GM21390 (cell line): ENCODE data around the gene PIK3CB.
A peak's percentile ranks its signal among the peaks of the same experiment; 100 is the strongest.
"Not testable (repeated sequence)": the region's sequence is repeated elsewhere in the genome, so short reads cannot be mapped to it uniquely, and the experiment has no call there.

ENCODE experiments used
- ATAC-seq: cut with Tn5 transposase; IDR thresholded peaks from one replicate; pipeline ENCODE4 v1.9.1; 2021; ENCODE audit not compliant: unreplicated experiment

The PIK3CB gene

GRCh38 chr3:138846824-138847223, 12.1 kb upstream of the PIK3CB start:
- not testable (repeated sequence) for ATAC-seq

GRCh38 chr3:138846262-138846791, 11.6 kb upstream of the PIK3CB start:
- ATAC-seq, result no peak

DNA sequence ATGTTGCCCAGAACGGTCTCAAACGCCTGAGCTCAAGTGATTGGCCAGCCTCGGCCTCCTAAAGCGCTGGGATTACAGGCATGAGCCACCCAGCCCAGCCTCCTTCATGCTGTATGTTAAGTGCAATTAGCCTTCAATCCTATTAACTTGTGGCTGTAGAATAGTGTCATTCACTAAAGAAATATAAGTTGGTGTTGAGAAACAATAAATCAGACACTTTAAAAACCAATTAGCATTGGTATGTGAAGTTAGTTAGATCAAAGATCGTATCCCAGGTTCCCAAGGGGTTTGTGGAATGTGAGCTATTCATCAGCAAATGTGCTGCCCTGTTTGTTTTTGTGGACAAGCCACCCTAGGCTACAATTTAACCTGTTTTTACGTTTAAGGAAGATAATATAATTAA, 11.0 kb upstream of the PIK3CB start:
- ATAC-seq, result no peak

GRCh38 chr3:138845181-138845601, 10.5 kb upstream of the PIK3CB start:
- ATAC-seq, result no peak

DNA sequence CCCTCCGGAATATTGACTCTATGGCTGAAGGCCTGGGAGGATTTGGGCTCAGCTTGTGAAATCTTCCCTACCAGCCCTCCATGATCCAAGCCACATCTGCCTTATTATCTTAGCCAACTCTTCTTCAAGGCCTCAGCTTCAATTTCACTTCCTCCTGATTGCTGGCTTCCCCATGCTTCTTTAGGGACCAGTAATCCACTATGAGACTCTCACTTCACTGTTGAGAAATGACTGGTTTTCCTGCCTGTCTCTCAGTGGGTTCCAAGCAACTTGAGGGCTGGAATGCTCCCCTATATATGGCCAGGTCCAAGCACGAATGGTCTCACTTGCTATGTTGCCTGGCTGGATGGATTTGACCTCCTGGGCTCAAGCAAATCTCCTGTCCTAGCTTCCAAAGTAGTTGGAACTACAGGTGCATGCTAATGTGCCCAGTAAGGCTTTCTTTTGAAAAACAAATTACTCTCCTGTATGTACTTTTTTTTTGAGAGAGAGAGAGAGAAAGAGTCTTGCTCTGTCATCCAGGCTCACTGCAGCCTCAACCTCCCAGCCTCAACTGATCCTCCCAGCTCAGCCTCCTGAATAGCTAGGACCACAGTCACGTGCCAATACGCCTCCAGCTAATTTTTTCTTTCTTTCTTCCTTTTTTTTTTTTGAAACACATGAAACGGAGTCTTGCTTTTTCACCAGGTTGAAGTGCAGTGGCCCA, 7.9 kb upstream of the PIK3CB start:
- ATAC-seq, result peak; percentile 85

- not testable (repeated sequence) for ATAC-seq
Observed at GRCh38 chr3:138838385-138838784, 3.7 kb upstream of the PIK3CB start.

DNA sequence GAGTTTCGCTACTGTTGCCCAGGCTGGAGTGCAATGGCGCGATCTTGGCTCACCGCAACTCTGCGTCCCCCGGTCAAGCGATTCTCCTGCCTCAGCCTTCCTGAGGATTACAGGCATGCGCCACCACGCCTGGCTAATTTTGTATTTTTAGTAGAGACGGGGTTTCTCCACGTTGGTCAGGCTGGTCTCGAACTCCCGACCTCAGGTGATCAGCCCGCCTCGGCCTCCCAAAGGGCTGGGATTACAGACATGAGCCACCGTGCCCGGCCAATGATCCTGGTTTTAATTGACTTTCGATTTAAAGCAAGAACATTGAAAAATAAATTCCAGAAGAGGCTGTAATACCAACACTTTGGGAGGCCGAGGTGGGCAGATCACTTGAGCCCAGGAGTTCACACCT, 1.1 kb upstream of the PIK3CB start:
- ATAC-seq, result not testable (repeated sequence)

- no peak for ATAC-seq
Observed at GRCh38 chr3:138835397-138835757, 649 bp upstream of the PIK3CB start.

GRCh38 chr3:138833899-138834595, 681 bp downstream of the PIK3CB start:
- ATAC-seq, result peak; percentile 57

DNA sequence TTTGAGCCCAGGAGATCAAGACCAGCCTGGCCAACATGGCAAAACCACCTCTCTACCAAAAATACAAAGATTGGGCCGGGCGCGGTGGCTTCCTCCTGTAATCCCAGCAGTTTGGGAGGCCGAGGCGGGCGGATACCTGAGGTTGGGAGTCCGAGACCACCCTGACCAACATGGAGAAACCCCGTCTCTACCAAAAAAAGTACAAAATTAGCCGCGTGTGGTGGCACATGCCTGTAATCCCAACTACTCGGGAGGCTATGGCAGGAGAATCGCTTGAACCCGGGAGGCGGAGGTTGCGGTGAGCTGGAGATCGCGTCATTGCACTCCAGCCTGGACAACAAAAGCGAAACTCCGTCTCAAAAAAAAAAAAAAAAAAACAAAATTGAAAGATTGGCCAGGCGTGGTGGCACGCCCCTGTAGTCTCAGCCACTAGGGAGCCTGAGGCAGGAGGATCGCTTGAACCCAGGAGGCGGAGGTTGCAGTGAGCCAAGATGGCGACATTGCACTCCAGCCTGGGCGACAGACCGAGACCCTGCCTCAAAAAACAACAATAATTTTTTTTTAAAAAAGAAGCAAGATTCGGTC, 2.2 kb downstream of the PIK3CB start:
- ATAC-seq, result not testable (repeated sequence)

DNA sequence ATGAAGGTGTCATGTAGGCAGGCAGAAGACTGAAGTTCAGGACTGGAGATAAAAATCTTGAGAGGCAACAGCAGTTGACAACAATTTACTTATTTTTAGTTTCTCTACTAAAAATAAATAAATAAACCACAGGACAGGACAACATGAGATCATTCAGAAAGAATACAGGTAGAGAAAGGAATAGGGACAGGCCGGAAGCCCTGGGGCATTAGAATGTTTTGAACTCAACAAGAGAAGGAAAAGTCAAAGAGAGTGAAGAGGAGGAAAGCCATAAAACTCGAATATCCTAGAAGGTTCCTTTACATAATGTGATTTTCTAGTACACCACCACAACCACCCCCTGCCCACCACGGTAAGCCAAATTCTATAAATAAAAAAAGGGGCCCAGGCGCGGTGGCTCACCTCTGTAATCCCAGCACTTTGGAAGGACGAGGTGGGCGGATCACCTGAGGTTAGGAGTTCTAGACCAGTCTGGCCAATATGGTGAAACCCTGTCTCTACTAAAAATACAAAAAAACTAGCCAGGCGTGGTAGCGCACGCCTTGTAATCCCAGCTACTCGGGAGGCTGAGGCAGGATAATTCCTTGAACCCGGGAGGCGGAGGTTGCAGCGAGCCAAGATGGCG, 4.7 kb downstream of the PIK3CB start:
- no peak for ATAC-seq

DNA sequence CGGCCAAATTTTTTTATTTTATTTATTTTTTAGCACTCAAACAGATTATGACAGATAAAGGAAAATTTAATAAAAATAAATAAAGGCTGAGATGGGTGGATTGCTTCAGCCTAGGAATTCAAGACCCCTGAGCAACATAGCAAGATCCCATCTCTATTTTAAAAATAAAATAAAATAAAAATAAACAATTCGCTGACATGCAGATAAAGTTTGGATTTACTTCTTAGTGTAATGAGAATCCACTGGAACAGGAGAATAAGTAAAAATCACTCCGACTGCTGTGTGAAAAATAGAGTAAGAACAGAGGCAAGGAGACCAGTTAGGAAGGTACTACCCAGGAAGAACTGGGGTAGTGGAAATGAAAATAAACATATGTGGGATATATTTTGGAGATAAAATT, 5.6 kb downstream of the PIK3CB start:
- ATAC-seq, result no peak

GRCh38 chr3:138827222-138827621, 7.5 kb downstream of the PIK3CB start:
- no peak for ATAC-seq

DNA sequence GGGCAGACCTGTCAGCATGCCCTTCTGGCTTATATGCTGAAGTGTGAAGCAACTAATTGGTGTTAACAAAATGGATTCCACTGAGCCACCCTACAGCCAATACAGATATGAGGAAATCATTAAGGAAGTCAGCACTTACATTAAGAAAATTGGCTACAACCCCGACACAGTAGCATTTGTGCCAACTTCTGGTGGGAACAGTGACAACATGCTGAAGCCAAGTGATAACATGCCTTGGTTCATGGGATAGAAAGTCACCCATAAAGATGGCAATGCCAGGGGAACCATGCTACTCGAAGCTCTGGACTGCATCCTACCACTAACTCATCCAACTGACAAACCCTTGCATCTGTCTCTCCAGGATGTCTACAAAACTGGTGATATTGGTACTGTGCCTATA, 9.4 kb downstream of the PIK3CB start:
- no peak for ATAC-seq

- no peak for ATAC-seq
Observed at GRCh38 chr3:138824114-138824506, 10.6 kb downstream of the PIK3CB start.

DNA sequence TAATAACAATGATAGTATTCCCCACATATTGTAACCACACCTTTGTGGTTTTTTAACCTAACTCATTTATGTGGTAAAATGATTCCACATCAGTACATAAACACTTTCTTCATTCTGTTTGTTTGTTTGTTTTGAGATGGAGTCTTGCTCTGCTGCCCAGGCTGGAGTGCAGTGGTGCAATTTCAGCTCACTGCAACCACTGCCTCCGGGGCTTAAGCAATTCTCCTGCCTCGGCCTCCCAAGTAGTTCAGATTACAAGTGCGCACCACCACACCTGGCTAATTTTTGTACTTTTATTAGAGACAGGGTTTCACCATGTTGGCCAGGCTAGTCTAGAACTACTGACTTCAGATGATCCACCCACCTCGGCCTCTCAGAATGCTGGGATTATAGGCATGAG, 14.3 kb downstream of the PIK3CB start:
- not testable (repeated sequence) for ATAC-seq

GRCh38 chr3:138818185-138818860, 16.4 kb downstream of the PIK3CB start:
- no peak for ATAC-seq

DNA sequence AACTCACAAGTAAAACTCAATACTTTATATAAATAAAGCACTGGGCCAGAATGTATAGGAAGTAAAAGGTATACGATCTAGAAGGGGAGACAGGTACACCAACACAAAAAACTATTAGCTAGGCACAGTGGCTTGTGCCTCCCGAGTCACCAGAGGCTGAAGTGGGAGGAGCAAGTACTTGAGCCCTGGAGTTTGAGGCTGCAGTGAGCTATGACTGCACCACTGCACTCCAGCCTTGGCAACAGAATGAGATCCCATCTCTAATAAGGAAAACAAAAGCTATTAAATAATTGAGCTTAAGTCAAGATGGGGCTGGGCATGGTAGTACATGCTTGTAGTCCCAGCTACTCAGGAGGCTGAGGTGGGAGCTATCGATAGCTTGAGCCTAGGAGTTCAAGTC, 17.0 kb downstream of the PIK3CB start:
- no peak for ATAC-seq

GRCh38 chr3:138812806-138813205, 21.9 kb downstream of the PIK3CB start:
- no peak for ATAC-seq

DNA sequence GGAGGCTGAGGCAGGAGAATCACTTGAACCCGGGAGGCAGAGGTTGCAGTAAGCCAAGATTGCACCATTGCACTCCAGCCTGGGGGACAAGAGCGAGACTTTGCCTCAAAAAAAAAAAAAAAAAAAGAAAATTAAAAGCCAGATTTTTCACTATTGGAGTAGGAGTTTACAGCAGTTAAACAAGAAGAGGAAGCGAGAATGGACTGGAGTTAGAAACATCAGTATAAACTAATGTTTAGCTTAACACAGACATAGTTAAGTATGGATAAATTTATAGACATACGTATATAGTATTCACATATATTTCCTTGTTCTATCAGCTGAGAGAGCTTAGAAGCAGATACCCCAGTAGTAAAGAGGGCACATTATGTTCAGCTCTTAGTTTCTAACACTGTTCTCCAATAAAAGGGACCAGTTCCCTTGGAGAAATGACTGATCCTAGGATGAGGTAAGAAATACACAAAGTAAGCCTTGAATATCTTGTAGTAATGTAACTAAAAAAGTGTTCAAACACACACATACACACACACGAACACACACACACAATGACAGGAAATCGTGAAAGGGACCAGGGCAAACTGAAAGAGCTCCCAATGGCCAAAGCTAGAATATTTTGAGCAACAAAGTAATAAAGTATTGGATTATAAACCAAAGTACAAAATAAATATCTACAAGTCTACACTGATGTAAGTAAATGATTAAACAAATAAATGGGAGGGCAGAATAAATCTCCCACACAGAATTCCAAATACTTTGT, 25.1 kb downstream of the PIK3CB start:
- no peak for ATAC-seq
